ENCODE results near the gene PAM.

DNA sequence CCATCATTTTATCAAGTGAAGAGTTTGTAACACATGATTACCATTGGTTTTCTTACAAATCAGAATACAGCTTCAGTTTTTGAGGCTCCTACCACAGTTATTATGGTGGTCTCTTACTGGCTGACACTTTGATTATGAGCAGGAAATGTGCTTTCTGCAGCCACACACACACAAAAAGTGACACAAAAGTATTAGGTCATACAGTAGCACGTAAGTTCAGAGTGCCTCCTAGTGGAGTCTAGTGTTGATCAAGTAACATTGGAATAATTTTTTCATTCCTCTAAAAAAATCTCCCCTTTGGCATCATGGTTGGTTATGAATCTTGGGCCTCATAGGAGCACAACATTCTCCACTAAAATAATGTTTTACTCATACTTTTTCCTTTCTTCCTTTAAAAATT lies 37.6 kb downstream of the PAM start:
- TF ChIP-seq, protein P1, sequence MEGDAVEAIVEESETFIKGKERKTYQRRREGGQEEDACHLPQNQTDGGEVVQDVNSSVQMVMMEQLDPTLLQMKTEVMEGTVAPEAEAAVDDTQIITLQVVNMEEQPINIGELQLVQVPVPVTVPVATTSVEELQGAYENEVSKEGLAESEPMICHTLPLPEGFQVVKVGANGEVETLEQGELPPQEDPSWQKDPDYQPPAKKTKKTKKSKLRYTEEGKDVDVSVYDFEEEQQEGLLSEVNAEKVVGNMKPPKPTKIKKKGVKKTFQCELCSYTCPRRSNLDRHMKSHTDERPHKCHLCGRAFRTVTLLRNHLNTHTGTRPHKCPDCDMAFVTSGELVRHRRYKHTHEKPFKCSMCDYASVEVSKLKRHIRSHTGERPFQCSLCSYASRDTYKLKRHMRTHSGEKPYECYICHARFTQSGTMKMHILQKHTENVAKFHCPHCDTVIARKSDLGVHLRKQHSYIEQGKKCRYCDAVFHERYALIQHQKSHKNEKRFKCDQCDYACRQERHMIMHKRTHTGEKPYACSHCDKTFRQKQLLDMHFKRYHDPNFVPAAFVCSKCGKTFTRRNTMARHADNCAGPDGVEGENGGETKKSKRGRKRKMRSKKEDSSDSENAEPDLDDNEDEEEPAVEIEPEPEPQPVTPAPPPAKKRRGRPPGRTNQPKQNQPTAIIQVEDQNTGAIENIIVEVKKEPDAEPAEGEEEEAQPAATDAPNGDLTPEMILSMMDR (IDR thresholded peaks at IDR 0.05): peak in 3 of 4 donors; percentile 28 to 49 (median 35)
- TF ChIP-seq POLR2A (IDR thresholded peaks at IDR 0.05): no peak
